SIG-M5 treated with dmso at 0.1 percent for 504 hours (cell line): ENCODE measurements around the gene DMD.

Experiments used
- DNase-seq: peaks from one replicate; lab custom pipeline; 2025; ENCODE audit not compliant: unreplicated experiment; lab: John Stamatoyannopoulos, UW

Gene DMD

DNA sequence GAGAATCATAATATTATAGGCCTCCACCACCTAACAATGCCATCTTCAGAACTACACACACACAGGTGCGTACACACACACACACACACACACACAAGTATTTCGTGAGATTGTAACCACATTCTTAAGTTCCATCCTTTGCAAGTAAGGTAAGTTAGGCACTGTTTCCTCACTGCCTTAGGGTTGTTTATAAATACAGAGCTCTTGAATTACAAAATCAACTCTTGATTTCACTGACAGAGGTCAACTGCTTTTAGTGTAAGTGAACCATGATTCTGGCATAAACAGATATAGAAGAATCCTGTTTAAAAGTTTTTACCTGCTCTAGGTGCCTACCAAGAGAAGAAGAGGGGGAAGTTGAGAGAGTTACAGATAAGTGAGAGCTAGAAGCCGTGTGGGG lies 166.1 kb downstream of the DMD start:
- no peak for DNase-seq

DNA sequence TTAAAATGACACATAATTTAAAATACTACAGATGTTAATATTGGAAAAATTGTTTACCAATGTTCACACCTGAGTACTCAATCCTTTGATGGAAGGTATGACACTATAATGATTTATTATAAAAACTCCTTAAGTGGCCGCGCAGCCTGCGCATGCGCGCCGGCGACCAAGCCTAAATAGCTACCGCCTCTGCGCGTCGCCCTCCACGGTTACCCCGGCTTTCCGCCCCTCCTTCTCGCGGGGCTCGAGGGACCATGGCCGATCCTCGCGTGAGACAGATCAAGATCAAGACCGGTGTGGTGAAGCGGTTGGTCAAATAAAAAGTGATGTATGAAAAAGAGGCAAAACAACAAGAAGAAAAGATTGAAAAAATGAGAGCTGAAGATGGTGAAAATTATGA lies 170.2 kb downstream of the DMD start:
- DNase-seq, result no peak

DNA sequence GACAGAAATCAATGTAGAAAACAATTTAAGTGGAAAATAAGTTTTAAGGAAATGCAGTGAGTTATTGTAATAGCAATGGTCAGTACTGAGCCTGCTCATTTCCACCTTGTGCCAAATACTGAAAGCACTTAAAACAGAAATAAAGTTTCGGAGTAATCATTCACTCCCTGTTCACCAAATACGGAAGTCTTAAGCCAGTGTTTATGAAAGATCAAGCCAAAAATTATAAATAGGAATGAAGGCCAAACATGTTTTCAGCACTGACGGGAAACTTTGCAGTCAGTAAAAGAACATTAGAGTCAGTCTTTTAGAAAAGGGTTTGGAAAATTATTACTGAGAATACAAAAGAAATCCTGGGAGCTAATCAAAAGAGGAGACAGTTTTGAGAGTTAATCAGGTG lies 178.6 kb downstream of the DMD start:
- no peak for DNase-seq

DNA sequence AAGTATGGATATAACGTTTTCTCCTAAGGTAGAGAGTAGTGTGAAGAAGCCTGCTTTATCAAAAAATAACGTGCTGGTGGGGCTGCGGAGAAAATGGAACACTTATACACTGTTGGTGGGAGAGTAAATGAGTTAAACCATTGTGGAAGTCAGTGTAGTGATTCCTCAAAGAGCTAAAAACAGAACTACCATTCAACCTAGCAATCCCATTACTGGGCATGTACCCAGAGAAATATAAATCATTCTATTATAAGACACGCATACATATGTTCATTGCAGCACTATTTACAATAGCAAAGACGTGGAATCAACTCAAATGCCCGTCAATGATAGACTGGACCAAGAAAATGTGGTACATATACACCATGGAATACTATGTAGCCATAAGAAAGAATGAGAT lies 196.4 kb downstream of the DMD start:
- no peak for DNase-seq

DNA sequence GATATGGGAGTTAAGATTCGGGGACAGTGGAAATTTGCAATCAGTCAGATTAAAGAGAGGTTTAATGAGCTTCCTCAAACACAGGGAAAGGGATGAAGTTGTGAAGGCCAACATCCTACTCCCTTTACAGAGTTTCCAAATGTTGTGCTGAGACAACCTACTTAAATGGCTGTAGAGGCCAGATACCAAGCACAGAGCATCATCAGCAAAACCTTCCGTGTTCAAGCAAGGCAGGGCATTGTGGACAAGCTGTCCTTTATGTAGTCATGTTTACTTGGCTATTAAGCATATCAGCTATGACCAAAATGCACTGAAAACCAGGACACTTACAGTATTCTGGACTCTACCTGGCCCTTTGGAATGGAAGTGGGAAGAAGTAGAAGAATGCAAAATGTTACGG lies 197.3 kb downstream of the DMD start:
- DNase-seq, result no peak

DNA sequence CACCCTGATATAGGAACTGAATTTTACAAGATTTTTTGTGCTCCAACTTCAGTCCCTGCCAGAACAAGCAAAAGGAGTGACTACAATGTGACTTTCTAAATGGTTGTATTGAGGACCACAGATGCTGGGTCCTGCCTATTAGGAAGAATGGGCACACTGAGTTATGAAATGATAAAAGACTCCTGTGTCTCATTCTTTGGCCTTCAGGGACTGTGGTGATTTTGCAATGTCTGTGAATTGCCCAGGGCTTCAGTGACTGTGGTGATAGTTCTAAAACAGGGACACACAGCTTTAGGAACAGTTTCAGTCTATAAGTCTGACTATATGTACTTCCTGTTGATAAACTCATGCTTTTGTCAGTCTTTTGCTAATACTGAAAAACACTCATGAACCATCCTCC lies 210.2 kb downstream of the DMD start:
- no peak for DNase-seq

DNA sequence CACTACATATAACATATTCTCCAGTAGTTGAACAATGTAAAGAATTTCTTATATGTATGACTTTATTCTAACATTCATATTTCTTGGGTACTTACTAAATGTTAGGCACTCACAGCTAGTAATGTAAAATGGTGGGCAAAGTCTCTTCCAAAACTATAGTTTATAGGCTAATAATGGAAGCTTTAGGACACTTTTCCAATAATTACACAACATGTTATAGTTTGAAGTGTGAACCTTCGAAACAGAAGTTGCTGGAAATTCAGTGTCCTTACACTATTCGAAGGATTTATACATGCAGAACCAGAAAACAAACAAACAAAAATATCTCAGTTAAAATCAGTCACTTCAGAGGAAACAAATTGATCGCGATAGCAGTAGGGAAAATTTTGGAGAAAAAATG lies 212.6 kb downstream of the DMD start:
- DNase-seq, result no peak

DNA sequence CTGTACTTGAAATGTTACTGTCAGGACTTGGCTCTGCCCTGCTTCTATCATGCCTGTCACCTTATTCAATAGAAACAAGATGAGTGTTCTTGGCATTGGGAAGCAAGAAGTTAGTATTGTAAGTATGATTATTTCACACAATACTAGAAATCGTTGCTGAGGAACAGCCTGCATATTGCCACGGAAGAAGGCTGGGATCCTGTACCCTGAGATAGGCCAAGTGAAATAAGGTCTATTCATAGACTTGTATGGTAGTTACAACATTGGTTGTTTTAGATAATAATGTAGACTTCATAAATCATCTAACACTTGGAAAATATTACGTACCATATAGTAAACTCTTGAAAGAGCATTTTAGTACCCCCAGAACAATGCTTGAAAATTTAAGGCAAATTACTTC lies 215.9 kb downstream of the DMD start:
- DNase-seq, result no peak

DNA sequence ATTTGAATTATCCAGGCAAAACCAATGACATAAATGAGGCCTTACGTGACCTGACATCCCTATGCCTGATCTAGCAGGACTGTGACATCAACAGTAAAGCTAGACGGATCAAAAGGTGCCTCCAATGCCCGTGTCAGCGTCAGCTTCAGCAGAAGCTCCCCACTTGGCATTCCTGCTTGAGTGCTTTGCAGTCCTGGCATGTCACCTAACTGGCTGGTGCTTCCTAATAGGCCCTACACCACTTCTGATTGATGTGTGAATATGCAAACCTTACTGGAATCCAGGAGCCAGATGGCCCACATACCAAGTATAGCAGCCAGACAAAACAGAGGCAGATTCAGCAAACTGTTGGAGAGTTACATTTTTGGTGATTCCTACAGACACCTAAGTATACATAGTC lies 224.2 kb downstream of the DMD start:
- DNase-seq, result no peak

DNA sequence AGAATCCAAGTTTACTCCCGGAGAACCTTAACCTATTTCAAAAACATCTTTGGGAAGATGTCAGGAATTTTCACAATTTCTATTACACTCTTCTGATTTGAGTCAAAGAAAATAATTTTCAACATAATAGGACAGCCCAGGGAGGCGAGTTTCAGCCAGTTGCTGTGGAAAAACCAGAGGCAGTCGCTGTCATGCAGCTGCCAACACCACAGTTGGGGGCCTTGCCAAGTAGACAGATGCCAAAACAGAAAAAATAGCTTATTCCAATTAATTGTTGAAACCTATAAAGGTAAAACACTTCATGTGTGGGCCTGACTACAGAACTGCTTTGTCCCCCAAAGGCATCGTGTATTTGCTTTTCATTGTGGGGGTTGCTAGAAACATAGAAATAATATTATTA lies 225.8 kb downstream of the DMD start:
- DNase-seq, result no peak

DNA sequence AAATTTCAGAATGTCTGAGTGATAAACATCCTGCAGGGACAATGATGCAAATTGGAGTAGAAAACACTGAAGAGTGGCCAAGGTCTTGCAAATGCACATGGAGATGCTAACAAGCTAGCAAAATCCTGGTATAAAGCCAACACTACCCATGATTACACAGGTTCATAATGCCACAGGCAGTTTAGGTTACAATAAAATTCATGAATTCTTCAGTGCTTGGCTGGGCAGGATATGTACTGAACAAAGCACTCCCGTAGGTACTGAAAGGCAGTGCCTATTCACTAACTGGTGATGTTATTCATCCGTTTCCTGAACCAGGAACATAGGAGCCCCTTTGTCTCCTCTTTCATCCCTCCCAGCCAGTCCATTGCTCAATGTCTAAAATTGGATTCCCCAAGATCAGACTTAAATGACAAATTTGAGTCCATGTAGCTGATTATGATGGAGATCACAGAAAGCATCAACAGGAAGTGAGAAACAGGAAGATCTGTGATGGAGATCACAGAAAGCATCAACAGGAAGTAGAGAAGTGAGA lies 244.5 kb downstream of the DMD start:
- no peak for DNase-seq

DNA sequence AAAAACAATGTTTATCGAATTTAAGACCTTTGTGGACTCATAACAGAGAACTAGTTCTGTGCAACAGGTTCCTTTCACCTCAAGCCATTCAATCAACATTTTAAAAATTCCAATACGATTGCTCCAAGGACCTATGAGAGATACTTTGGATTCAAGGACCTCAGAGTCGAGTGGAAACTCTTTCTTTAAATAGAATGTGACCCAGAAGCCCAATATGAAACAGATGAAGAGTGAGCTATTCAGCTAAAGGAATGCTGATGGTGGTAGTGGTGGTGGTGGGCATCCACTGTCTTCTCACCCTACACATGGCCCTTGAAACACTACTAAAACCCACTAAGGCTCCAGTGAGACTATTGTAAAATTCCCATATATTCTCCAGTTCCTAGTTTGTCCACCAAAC lies 257.2 kb downstream of the DMD start:
- DNase-seq, result no peak

DNA sequence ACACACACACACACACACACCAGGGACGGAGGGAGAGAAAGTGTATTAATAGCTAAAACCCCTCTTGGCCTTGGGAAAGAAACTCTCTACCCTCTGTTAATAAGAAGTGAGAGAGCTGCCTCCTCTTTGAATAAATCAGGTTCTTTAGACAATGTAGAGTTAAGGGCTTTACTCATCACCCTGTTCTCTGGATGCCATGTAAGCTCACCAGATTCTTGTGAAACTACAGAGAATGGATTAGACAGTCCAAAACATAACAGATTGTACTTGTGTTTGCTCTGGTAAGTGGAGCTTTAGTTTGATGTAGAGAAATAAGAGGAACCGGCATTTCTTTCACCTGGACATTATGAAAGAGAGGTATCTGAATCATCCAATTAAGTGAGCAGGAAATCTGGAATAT lies 263.2 kb downstream of the DMD start:
- DNase-seq, result no peak

DNA sequence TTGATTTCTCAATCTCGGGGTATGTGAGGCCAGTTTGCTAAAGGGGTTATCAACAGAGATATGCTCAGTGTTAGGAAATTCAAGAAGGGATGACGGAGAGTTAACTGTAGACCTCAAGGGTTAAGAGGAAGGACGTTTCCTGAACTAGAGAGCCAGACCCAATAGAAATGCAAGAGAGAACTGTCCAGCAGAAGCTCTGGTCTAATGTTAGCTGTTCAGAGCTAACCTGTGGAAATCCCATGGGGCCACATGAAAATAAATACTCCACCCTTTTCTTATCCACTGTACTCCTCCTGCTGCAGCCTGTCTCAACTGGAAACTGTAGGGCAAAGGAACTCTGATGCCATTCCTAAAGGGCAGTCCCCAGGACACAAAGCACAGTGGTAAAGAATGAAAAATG lies 274.3 kb downstream of the DMD start:
- no peak for DNase-seq

DNA sequence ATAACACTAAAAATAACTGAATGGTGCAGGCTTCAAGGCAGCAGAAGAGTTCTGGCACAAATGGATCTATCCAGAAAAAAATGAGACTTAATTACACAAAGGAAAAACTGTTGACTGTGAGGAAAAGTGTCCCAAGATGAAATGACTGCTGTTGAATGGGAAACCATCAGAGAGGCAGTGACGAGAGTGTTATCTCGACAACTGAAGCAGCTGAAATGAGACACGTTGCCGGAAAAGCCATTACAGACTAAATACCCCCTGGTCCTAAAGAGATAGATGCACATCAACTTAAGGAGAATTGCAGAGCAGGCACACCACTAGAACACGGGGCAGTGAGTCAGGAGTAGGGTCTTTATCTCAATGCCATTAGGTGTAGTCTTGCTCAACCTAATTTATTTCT lies 277.8 kb downstream of the DMD start:
- DNase-seq, result no peak

DNA sequence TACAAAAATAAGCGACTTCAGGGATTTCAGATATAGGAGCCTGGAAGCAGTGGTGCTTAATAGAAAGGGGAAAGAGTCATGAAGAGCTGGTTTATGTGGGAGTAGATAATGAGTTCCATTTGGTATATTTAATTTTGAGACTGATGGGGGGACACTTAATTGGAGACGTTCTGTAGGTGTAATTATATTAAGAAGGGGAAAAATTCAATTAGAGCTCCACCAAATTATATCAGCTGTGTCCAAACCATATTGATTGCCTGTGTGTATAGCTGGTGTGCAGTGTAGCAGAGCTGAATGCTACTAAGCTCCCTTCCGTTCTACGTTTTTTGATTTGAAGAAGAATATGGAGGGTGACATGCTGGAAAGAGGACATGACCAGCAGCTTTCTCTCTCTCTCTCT lies 282.3 kb downstream of the DMD start:
- DNase-seq, result no peak

DNA sequence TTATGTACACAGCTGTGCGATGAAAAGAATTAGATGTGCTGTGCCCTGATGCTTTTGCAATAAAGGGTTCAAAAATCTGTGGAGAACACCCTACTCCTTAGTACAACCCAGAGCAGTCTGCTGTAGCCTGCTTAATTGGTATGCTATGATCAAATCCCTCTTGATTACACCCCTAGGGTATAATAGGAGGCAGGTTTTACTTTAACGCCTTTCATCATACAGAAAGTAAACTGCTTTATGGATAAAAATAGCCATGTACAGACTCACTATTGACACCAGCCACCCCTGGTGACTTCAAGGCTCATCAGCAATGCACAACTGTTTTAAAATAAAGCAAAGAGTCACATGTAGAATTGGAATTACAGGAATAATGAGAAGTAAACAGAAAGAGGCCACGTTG lies 315.3 kb downstream of the DMD start:
- no peak for DNase-seq

DNA sequence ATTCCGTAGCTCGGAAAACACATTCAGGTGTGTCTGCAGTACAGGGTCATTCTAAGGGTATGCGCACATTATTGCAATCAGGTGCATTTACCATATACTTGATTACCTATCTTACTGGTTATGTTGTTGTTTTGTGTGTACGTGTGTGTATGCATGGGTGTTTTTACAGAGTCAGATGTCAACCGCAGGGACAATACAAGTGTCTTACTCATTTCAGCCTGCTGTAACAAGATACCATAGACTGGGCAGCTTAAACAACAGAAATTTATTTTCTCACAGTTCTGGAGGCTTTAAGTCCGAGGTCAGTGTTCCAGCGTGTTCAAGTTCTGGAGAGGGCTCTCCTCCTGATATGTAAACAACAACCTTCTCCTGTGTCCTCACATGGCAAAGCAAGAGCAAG lies 316.7 kb downstream of the DMD start:
- no peak for DNase-seq

DNA sequence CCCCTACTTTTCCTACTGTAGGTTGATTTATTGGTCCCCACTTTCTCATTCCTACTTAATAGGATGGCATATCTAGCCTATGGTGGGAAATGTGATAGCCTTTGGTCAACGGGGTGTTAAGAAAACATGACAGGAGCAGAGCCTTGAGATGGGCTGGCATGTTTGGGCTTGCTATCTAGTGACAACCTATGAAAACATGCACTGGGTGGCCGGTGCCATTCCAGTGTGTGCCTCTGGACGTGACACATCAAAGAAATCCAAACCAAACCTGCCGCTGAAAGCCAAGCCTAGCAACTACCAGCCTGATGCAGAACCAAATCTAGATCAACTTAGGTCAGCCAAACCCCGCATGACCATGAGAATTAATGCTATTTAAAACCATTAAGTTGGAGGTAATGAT lies 317.6 kb downstream of the DMD start:
- DNase-seq, result no peak

DNA sequence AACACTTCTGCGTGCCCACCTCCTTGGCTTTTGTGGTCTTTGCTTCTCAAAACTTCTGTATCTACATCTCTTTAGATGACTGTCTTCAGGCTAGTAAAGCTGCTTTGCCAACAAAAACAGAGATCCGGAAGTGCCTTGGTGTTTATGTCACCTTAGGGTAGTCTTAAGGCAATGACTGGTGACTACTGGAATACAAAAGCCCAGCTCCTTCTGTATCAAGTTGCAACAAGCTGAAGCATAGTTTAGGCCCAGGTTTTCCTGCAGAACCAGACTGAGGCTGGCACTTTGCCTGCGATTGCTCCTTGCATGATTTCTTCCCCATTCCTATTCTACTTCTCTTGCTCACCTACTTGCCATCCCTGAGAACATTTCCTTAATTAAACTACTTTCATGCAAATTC lies 333.8 kb downstream of the DMD start:
- DNase-seq, result no peak

DNA sequence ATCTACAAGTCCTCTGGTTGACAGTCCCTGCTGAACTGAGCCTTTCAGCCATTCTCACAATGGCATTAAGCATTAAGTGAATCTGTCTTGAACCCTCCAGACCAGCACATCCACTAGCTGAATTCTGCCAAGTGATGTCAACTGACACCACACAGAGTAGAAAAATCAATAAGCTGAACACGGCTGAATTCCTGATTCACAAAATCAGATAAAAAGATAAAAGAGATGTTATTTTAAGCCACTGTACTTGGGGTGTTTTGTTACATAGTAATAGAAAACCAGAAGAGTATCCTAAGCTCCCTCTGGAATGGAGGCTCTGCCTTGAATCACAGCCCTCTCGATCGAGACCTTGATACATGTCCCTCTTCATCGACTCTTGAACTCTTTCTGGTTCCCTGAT lies 336.5 kb downstream of the DMD start:
- DNase-seq, result no peak

DNA sequence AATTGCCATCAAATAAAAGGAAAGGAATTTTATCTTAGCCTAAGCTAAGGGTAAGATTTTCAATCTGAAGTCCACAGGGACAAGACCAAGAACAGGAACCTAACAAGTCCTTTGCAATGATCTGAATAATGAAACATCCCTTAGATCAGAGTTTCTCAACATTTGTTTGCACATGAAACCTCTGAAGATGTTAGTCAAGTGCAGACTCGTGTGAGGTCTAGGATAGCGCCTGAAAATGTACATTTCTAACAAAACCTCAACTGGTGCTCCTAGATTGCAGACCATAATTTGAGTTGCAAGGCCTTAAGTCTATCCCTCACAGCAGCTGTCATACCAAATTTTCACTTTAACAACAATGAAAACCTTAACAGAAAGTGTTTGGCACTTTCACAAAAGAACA lies 337.6 kb downstream of the DMD start:
- DNase-seq, result no peak

DNA sequence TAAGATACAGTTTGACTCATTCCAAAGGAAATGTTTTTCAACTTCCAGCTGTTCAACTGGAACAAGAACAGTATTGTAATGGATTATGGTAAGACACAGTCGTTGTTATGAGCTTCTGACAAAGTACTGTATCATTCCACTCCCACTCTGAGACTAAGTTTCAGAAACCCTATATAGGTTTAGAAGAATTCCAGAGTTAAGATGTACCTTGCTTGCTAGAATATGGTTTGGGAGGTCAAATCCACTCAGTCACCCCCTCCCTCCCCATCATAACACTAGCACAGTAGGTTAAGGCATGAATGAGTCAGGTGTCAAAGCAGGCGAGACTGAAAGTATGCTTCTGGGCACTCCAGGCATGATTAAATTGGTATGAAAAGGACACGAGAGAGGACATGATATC lies 339.7 kb downstream of the DMD start:
- DNase-seq, result no peak

DNA sequence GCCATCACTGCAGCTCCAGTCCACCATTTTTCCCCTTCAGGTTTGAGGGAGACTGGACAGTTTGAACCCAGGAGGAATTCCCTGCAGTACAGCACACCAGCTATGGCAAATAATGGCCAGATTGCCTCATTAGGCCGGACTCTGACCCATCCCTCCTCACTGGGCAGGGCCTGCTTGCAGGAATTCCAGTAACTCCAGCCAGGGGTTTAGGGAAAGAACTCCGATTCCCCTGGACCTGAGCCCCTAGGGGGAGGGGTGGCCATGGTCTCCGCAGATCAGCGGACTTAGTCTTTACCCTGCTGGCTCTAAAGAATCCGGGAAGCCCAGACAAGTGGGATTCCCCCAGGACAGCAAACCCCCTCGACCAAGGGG lies 342.8 kb downstream of the DMD start:
- DNase-seq, result no peak
